ENCODE data around the gene RNH1. TPM values are rescaled to one million over a fixed set of nuclear protein-coding genes. Genes with fewer than 3 reads are reported as not detected.

RNH1 gene
- total and polyA plus RNA-seq, 2 of the 8 experiments (the other 6 are each of a cell fraction or from before 2014, with no cell fraction given): 48.7 to 49.8 TPM

- TF ChIP-seq KDM1A (IDR thresholded peaks at IDR 0.05; ENCODE audit: borderline replicate concordance, low read length) (no peak), SP1 (IDR thresholded peaks at IDR 0.05; ENCODE audit: low read depth, low read length) (no peak), GABPA (IDR thresholded peaks at IDR 0.05; ENCODE audit: borderline replicate concordance, insufficient read depth, low read length) (no peak), HDAC2 (IDR thresholded peaks at IDR 0.05; ENCODE audit: borderline replicate concordance in 1 of 2, low read depth in 2 of 2, low read length in 2 of 2) (no peak)
These were observed 5.9 kb upstream of the RNH1 start (continued) for GRCh38 chr11:512761-513595.

Data from H1 (cell line).